HG03280 (cell line): ENCODE results near the gene IGF1R.
A peak's percentile ranks its signal among the peaks of the same experiment; 100 is the strongest.

Experiments used
- ATAC-seq: cut with Tn5 transposase; IDR thresholded peaks from one replicate; pipeline ENCODE4 v1.9.1; 2021; ENCODE audit warnings: mild to moderate bottlenecking, moderate library complexity; ENCODE audit not compliant: unreplicated experiment

The IGF1R gene

DNA sequence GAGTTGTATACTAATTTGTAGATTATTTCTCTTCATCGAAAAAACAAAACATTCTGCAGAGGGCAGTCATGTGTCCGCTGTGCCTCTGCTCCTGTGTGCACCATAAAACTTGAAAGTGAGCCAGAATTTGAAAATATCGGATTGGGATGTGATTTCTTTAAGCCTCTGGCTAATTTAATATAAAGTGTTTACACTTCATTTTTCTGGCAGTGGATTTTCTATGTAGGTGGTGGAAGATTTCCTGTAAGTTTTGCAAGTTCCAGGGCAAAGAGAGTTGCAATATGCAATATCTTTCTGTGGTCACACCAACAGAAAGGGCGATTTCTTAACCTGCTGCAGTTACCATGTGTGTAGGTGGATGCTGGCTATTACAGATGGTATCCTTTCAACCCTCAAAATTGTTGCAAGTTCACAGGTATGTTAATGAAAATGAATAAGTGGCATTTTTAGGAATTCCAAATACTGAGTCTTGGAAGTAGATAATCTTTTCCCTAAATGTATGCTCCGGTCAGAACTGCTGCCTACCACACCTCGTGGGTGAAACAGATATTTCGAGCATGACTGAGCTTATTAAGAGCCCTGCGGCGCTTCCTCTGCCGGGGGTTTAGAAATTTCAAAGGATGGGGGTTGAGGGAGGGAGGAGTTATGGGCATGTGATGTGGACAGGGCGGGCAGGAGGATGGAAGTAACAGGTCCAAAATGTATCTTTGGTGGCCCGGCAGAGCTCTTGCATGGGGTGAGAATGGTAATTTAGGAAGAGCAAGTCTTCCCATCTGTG lies 225.3 kb downstream of the IGF1R start:
- peak; percentile 57 for ATAC-seq

DNA sequence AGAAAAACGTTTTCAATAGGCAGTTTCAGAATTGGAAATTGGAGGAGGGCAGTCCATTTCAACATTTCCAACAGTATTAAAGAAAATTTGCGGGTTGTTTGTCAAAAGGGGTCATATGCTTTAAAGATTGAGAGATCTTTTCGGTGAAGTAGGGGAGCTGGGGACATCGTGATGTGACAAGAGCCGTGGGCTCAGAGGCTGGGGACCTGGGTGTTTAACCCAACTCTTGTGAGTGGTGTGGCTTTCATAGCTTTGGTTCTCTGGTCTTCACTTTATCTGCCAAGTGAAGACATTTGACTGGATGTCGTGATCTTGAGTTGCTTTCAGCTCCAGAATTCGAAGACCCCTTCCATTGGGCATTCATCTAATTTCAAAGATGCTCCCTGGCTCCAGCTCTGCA lies 226.0 kb downstream of the IGF1R start:
- no peak for ATAC-seq

DNA sequence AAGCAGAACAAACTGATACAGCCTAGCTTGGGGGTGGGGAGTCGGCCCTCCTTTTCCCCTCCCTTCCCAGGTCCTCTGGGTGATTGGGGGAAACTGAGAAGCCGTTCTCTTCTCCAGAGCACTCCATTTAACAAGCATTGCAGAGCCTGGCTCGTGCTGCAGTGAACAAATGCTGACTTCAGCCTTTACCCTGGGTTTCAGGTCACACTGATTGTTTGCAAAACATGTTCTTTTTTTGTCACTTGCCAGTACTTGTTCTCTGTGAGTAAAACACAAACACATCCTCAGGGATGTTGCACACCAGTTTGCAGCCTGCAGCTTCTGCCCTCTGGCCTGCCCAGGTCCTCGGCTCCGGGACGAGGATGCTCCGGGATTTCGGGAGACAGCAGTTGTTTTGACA lies 226.4 kb downstream of the IGF1R start:
- ATAC-seq, result no peak

DNA sequence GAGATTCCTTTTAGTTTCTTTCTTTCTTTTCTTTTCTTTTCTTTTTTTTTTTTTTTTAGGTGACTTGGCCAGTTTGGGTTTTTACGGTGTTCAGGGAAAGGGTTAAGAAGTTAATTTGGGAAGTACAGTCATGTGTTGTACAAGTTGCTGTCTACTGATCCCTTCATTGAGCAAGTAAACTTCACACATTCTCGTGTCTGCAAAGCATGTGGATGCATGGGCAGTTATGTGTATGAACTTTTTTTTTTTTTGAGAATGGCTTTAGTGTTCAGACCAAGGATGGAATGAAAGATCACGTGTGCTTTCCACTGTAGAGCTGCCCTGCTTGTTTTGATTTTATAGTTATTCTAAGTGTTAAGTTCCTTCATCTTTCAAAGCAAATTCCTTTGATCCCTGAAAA lies 227.0 kb downstream of the IGF1R start:
- ATAC-seq, result no peak

DNA sequence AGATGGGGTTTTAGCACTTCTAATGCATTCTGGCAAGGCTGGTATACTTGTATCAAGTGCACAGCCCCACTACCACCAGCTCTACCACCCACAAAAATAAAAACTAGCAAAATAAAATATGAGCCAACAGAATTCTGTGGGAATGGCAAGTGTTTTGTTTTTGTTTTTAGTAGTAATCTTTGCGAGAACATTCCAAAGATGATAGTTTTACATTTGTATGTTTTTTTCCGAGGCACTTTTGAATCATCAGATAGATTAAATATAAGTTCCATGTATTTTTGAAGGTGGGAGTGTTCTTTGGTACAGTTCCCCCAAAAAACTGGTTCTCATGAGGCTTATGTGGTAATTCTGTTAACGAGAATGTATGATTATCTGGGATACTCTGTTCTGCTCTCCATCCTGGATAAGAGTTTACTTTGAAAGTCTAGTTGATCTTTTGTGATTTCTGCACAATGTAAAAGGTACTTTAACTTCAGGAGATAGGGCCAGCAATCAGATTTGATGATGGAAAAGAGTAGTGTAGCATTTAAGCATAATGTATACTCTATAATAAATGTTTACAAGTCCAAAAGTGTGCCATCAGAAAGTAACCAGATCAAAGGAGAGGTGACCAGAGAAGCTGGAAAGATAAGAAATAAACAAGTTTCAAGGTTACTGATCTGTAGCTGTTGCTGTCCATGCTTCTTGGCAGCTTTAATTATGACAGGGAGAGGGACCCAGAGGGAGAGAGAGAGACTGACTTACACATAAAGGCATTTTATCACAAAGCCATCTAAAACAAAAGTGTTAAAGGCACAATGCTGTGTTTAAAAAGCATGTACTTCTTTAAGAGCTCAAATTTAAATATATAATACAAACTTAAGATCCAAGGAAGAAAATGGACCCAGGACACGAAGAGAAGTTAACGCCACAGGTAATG lies 228.4 kb downstream of the IGF1R start:
- ATAC-seq, result no peak

DNA sequence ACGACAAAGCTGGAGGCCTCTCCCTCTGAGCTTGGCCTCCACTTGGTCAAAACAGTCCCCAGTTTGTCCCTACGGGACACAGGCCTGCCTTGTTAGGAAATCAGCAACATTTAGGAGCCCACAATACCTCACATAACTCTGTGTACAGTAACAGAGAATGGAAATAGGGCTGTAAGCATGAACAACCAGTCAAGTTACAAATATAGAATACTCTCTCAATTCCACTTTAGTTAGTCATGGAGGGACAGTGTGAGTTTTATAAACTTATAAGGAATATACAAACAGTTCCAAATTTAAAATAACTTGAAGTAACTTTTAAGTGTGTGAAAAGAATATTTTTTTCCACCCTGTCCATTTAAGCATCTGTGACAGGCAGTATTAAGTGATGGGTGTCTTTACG lies 229.8 kb downstream of the IGF1R start:
- no peak for ATAC-seq

DNA sequence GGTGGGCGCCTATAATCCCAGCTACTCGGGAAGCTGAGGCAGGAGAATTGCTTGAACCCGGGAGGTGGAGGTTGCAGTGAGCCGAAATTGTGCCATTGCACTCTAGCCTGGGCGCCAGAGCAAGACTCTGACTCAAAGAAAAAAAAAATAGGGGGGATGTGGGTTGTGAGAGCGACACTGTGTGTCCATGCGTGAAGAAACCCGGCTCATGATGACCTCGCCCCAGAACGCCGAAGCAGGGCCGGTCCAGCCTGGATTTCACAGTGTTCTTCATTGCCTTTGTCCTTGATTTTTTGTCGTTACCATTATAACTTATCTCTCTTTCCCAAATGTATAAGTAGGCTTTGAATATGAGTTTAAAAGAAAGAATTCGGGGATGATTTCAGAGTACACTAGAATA lies 230.5 kb downstream of the IGF1R start:
- no peak for ATAC-seq

DNA sequence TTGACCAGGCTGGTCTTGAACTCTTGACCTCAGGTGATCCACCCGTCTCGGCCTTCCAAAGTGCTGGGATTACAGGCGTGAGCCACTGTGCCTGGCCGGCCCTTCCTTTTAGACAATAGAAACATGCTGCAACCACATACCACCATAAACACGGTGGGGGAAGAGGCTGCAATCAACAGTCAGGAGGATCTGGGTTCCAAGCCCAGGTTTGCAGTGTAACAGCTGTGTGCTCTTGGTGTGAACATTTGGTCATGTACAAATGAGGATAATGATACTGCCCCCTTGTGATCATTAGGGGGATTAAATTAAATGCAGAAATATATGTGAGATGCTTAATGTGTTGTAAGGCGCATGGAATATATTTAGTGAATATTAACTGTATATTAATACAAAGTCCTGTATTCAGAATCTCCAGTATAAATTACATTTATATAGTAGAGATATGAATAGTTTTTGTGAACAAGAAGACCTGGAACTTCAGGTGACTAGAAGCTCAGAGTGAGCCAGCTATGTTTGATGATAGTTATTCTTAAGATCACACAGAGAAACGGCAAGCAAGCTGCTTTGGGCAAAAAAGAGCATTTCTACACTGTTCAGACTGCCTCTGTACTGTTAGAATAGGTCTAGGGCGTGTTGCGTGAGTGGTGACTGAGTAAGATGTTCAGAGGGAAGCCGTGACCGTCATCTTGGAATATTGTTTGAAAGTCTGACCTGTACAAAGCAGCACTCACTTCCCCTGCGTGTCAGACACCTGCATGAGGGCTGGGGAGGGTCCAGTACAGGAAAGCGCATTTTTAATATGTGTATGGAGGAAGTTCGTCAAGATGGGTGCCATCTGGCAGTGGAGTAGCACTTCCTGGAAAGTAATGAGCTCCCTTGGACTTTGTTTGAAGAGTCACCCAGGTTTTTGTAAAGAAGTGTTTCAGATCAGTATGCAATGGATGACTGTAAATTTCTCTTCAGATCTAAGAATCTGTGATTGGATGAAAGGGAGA lies 233.5 kb downstream of the IGF1R start:
- ATAC-seq, result peak; percentile 58

DNA sequence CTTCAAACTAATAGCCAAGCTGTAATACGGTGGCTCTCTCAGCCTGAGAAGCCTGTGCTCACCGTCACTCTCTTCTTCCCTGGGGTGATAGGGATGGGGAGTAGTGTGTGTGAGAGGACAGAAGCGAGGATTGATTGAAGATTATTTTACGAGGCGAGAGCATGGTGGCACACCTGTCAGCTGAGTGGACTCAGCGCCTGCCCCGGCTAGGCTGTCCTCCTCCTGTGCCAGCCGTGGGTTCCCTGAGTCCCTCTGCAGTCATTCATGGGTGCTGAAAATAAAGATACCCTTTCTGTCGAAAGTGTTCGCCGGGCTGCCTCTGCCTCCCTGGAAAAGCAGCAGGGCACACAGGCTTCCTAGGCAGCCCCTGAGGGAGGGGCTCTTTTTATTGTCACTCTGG lies 235.1 kb downstream of the IGF1R start:
- ATAC-seq, result no peak

DNA sequence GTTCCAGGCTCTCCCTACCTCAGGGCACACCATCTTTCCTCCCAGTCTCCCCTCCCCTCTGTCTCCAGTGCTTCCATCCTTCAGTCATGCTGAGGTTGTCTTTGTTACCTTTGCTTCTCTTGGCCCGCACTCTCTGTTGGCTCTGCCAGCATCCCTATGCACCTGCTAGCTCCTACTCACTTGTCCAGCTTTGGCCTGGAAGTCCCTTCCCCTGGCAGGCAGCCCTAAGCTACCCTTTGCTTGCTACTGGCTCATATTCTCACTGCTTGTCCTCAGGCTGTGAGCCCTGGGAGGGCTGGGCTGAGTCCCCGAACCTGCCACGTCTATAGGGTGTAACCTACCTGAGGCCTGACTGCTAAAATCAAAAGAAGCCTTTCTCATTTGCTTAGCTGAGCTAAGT lies 236.6 kb downstream of the IGF1R start:
- no peak for ATAC-seq

DNA sequence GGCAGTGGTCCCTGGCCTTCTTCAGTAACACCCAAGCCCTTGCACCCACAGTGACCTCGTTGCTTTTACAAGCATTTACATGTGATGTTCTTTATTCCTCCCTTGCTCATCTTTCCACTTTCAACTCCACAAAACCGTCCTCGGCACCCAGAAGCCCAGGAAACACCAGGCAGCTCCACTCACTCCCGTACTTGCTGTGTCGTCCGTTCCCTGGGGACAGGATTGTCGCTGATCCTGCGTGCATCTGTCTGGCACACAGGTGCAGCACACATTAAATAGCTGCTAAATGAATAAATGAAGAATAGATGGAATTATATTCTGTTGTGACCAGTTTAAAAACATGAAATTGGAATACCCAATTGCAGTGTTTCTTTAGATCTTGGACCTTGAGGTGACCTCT lies 239.6 kb downstream of the IGF1R start:
- no peak for ATAC-seq

DNA sequence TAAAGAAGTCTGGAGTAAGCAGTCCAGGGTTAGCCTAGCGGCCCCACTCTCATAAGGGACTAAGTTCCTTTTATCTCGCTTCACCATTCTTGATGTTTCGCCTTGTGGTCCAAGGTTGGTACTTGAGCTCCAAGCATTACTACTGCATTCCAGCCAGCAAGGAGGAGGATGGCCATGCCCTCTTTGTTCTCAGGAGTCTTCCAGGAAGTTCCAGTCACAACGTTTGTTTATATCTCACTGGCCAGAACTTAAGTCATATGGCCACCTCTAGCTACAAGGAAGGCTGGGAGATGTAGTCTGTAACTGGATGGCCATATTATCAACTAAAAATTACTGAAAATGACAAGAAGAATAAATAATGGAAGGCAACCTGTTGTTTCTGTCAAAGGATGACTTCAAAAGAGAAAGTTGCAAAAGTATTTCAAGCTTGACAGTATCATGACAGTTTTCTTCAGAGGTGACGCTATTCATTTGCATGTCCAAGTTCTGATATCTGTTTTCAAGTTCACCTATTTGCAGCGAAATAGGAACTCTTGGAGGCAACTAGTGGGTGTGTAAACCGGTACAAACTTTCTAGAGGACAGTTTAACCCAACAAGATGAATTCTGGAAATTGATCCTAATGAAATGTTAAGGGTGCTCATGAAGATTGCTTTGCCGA lies 240.6 kb downstream of the IGF1R start:
- ATAC-seq, result no peak

DNA sequence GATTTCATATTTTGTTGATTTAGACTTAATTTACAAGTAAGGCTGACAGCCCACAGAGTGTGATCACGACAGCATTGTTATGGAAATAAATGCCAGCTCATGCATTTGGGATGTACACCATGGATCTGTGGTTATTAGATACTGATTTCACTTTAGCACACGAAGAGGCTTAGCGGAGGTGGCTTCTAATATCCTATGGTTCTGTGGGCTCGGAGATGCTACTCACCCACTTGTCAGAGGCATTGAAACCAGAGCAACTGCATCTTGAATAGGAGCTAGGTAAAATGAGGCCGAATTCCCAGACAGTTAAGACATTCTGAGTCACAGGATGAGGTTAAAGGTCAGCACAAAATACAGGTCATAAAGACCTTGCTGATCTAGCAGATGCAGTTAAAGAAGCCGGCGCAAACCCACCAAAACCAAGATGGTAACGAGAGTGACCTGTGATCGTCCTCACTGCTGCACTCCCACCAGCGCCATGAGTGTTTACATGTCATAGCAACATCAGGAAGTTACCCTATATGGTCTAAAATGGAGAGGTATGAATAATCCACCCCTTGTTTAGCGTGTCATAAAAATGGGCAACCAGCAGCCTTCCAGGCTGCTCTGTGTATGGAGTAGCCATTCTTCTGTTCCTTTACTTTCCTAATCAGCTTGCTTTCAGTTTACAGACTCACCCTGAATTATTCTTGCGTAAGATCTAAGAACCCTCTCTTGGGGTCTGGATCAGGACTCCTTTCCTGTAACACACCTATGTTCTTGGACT lies 241.8 kb downstream of the IGF1R start:
- no peak for ATAC-seq

DNA sequence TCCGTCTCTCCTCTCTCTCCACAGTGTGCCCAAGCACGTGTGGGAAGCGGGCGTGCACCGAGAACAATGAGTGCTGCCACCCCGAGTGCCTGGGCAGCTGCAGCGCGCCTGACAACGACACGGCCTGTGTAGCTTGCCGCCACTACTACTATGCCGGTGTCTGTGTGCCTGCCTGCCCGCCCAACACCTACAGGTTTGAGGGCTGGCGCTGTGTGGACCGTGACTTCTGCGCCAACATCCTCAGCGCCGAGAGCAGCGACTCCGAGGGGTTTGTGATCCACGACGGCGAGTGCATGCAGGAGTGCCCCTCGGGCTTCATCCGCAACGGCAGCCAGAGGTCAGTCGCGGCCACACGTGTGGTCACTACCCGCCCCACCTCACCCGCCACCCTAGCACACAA lies 243.0 kb downstream of the IGF1R start:
- no peak for ATAC-seq

DNA sequence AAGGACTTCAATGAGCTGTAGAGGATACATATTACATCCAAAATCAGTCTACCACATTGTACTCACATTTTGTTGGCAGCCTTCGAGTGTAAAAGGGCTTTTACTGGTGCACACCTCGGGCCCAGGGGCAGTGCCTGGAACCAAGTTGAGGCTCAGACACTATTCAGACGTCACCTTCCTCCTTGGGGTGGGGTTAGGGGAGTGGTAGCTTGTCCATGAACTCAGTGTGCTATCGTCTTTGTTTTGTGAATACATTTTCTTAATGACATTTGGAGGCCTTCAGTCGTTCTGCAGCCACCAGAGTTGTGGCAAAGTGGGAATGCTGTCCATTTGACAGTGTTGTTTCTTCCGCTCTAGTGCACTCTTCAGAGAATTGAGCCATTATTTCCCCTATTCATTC lies 245.1 kb downstream of the IGF1R start:
- no peak for ATAC-seq

DNA sequence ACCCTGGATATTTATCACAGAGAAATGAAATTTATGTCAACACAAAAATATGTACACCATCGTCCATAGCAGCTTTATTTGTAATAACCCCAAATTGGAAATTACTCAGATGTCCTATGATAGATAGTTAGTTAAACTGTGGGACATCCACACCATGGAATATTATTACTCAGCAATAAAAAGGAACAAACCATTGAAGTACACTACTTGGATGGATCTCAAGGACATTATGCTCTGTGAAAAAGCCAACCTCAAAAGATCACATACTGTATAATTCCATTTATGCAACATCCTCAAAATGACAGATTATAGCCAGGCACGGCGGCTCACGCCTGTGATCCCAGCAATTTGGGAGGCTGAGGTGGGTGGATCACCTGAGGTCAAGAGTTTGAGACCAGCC lies 246.0 kb downstream of the IGF1R start:
- ATAC-seq, result no peak

DNA sequence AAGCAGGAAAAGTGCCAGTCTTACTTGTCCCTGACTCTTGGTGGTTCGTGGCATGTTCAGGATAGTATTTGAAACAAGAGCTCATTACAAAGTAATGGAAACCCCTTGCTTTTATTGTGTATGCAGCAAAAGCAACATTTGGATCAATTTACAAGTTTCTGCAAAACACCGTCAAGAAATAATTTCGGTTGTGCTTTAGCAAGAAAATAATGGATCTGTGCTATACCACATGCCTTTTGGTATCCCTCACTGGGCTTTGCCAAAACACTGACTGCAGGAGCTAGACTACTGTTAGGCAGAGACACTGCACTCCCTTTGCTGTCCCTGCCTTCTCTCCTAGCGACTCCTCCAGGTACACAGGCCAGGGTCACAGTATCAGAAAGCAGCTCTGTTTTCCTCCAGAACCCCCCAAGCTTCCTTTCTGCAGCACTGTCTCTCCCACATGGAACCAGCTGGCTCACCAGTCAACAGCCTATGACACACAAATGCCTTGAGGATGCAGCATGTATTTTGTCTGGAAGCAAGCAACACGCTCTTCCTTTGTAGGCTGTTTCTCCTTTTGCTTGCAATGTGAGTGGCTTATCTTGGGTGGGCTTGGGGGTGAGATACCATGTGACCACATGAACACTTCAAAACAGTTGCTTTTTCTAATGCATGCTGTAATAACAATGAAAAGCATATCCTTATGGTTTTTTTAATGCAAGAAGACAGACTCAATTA lies 247.8 kb downstream of the IGF1R start:
- ATAC-seq, result no peak

DNA sequence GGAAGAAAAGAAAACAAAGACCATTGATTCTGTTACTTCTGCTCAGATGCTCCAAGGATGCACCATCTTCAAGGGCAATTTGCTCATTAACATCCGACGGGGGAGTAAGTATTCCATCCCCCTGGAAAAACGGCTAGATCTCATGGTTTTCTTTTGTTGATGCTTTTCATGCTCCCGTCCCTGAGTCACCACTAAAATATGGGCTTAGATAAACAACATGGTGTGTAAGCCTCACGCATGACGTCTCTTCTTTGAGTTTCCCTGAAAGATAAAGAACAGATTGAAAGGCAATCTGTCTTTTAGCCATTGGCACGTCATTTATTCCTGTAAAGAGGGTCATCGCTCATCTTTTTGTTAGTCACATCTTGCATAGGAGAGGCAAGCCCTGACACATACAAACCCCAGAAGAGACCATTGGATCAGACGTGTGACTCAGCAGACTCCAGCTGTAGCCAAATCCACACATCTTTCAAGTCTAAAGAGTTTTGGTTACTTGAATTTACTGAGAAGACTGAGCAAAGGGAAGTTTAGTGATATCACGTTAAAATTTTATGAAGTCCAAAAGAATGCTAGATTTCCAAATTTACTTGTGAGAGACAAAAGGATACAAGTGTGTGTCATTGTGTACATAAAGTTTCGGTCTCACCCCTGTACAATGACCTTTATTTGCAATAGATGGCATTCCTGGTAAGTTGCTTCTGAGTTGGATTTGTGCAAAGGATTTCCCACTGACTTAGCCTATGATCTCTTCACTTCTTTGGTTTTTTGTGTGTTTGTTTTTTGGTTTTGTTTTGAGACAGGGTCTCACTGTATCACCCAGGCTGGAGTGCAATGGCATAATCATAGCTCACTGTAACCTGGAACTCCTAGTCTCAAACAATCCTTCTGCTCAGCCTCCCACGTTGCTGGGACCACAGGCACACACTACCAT lies 248.7 kb downstream of the IGF1R start:
- no peak for ATAC-seq
